MM.1S (cell line): ENCODE results near the gene RAB6B.

Source experiments
- DNase-seq: peaks from one replicate; pipeline ENCODE4 v3.0.0-alpha.2; 2015
- H2AFZ ChIP-seq: fragments of 300-600 bp; sonication (generic); 2 replicates; pipeline ENCODE4 v1.6.0; 2016; ENCODE audit warnings: antibody characterized with exemption, low read length
- H3F3A ChIP-seq: fragments of 300-600 bp; sonication (generic); 2 replicates; pipeline ENCODE4 v1.6.1; 2016; ENCODE audit warnings: mild to moderate bottlenecking, antibody characterized with exemption, low read length, moderate library complexity, mixed read lengths; ENCODE audit not compliant: insufficient read depth
- H3K27ac ChIP-seq: fragments of 300-600 bp; sonication (generic); 2 replicates; pipeline ENCODE4 v1.5.1; 2016; ENCODE audit warnings: mild to moderate bottlenecking, low read length
- H3K27me3 ChIP-seq: fragments of 300-600 bp; sonication (generic); replicated peaks from 2 replicates; pipeline ENCODE4 v1.6.0; 2016; ENCODE audit warnings: low read length; ENCODE audit not compliant: insufficient read depth
- H3K36me3 ChIP-seq: fragments of 300-600 bp; sonication (generic); replicated peaks from 2 replicates; pipeline ENCODE4 v1.6.1; 2016; ENCODE audit warnings: mild to moderate bottlenecking, low read length, mixed read lengths; ENCODE audit not compliant: insufficient read depth
- H3K4me1 ChIP-seq: fragments of 300-600 bp; sonication (generic); 2 replicates; pipeline ENCODE4 v1.6.1; 2016; ENCODE audit warnings: low read length, mixed read lengths
- H3K4me2 ChIP-seq: fragments of 300-600 bp; sonication (generic); 2 replicates; pipeline ENCODE4 v1.6.0; 2016; ENCODE audit warnings: low read depth, low read length
- H3K4me3 ChIP-seq: fragments of 300-600 bp; sonication (generic); 2 replicates; pipeline ENCODE4 v1.5.1; 2016; ENCODE audit warnings: low read length, mixed read lengths
- H3K79me2 ChIP-seq: fragments of 300-600 bp; sonication (generic); 2 replicates; pipeline ENCODE4 v1.6.1; 2016; ENCODE audit warnings: mixed run types, low read length, mixed read lengths
- H3K9ac ChIP-seq: fragments of 300-600 bp; sonication (generic); 2 replicates; pipeline ENCODE4 v1.6.1; 2016; ENCODE audit warnings: low read length, mixed read lengths
- H3K9me2 ChIP-seq: fragments of 300-600 bp; sonication (generic); replicated peaks from 2 replicates; pipeline ENCODE4 v1.6.1; 2016; ENCODE audit warnings: mild to moderate bottlenecking, low read length, mixed read lengths; ENCODE audit not compliant: insufficient read depth
- H3K9me3 ChIP-seq: fragments of 300-600 bp; sonication (generic); replicated peaks from 2 replicates; pipeline ENCODE4 v1.6.1; 2016; ENCODE audit warnings: mild to moderate bottlenecking, low read length, mixed read lengths; ENCODE audit not compliant: insufficient read depth
- H4K20me1 ChIP-seq: fragments of 300-600 bp; sonication (generic); 2 replicates; pipeline ENCODE4 v1.6.1; 2016; ENCODE audit warnings: mild to moderate bottlenecking, low read length, moderate library complexity, mixed read lengths; ENCODE audit not compliant: insufficient read depth
- CTCF ChIP-seq: fragments of 300-600 bp; sonication (generic); IDR thresholded peaks from 2 replicates; pipeline ENCODE4 v1.5.1; 2016; ENCODE audit warnings: antibody characterized with exemption, low read length, mixed read lengths
- EZH2 ChIP-seq: fragments of 300-600 bp; sonication (generic); optimal IDR thresholded peaks from 2 replicates; pipeline ENCODE3; 2017; ENCODE audit warnings: low read depth, mild to moderate bottlenecking, antibody characterized with exemption, low read length, mixed read lengths
- EZH2phosphoT487 ChIP-seq: fragments of 300-600 bp; sonication (generic); IDR thresholded peaks from 2 replicates; pipeline ENCODE4 v1.6.1; 2018; ENCODE audit warnings: antibody characterized with exemption, low read length

RAB6B gene

GRCh38 chr3:133831966-133832801, 63.5 kb downstream of the RAB6B start:
- TF ChIP-seq EZH2phosphoT487 (no peak), CTCF (no peak), EZH2 (no peak)
- H3K4me2 ChIP-seq: no peak overlapping the region
- H3K79me2 ChIP-seq: no peaks in the 10 kb centered on the region
- no peaks in the 10 kb centered on the region for H3F3A ChIP-seq
- H3K4me3 ChIP-seq: no peak overlapping the region
- no peaks in the 10 kb centered on the region for H3K36me3 ChIP-seq
- H3K27ac ChIP-seq: no peak overlapping the region
- H4K20me1 ChIP-seq: no peaks in the 10 kb centered on the region
- H2AFZ ChIP-seq: no peak overlapping the region
- DNase-seq: no peak
- no peaks in the 10 kb centered on the region for H3K9me3 ChIP-seq
- no peak overlapping the region for H3K9ac ChIP-seq
- H3K4me1 ChIP-seq: no peaks in the 10 kb centered on the region
- no peaks in the 10 kb centered on the region for H3K27me3 ChIP-seq
- H3K9me2 ChIP-seq: no peaks in the 10 kb centered on the region

- Histone ChIP-seq H4K20me1 (no peaks in the 10 kb centered on the region), H3K9ac (no peak overlapping the region), H3K79me2 (no peaks in the 10 kb centered on the region)
Measured at GRCh38 chr3:133830071-133830470, 65.6 kb downstream of the RAB6B start.

GRCh38 chr3:133829310-133829707, 66.4 kb downstream of the RAB6B start:
- H3K9me2 ChIP-seq: no peaks in the 10 kb centered on the region
- no peaks in the 10 kb centered on the region for H3K79me2 ChIP-seq
- no peaks in the 10 kb centered on the region for H3F3A ChIP-seq
- H3K9me3 ChIP-seq: no peaks in the 10 kb centered on the region
- no peaks in the 10 kb centered on the region; the same call in 1 of the 2 replicates for H3K36me3 ChIP-seq
- DNase-seq: no peak
- H3K4me1 ChIP-seq: no peaks in the 10 kb centered on the region
- TF ChIP-seq EZH2 (no peak), CTCF (no peak), EZH2phosphoT487 (no peak)
- no peaks in the 10 kb centered on the region for H3K27me3 ChIP-seq
- no peak overlapping the region for H3K4me2 ChIP-seq
- no peak overlapping the region for H3K9ac ChIP-seq
- H4K20me1 ChIP-seq: no peaks in the 10 kb centered on the region
- no peak overlapping the region for H2AFZ ChIP-seq
- H3K27ac ChIP-seq: no peak overlapping the region
- no peak overlapping the region for H3K4me3 ChIP-seq

More at GRCh38 chr3:133830071-133830470, 65.6 kb downstream of the RAB6B start:
- H3K9me3 ChIP-seq: no peaks in the 10 kb centered on the region
- H3K27me3 ChIP-seq: no peaks in the 10 kb centered on the region
- no peak overlapping the region for H2AFZ ChIP-seq
- no peak for DNase-seq
- no peak overlapping the region for H3K4me3 ChIP-seq
- no peaks in the 10 kb centered on the region for H3K9me2 ChIP-seq
- no peaks in the 10 kb centered on the region for H3K4me1 ChIP-seq
- TF ChIP-seq EZH2: no peak
- no peak for TF ChIP-seq EZH2phosphoT487
- TF ChIP-seq CTCF: no peak
- H3K4me2 ChIP-seq: no peak overlapping the region
- no peaks in the 10 kb centered on the region for H3F3A ChIP-seq
- H3K27ac ChIP-seq: no peak overlapping the region
- no peaks in the 10 kb centered on the region; the same call in 1 of the 2 replicates for H3K36me3 ChIP-seq
